D721Med (cell line): ENCODE results near the gene SNRPA.
"Not testable (repeated sequence)": the region's sequence is repeated elsewhere in the genome, so short reads cannot be mapped to it uniquely, and the experiment has no call there.

ENCODE experiments used
- DNase-seq: peaks from one replicate; pipeline ENCODE4 v3.0.0; 2011; ENCODE audit warnings: low spot score; ENCODE audit not compliant: insufficient read length
- FAIRE-seq: peaks from 2 replicates; lab custom pipeline; 2011; peaks lifted over from hg19 to GRCh38; lab: Jason Lieb, UNC
- CTCF ChIP-seq: IDR thresholded peaks from 2 replicates; pipeline ENCODE4 v1.5.1; 2012; ENCODE audit warnings: mild to moderate bottlenecking, control low read depth; ENCODE audit not compliant: insufficient read depth; ENCODE audit errors: missing control alignments

The SNRPA gene

GRCh38 chr19:40808497-40808896 is 57.5 kb downstream of the SNRPA start:
- no peak for DNase-seq
- FAIRE-seq: no peak
- TF ChIP-seq CTCF: no peak

- FAIRE-seq (no peak), DNase-seq (no peak)
- TF ChIP-seq CTCF: no peak
These were observed 58.5 kb downstream of the SNRPA start for GRCh38 chr19:40809358-40810086.

GRCh38 chr19:40810160-40810559 is 59.2 kb downstream of the SNRPA start:
- no peak for FAIRE-seq
- TF ChIP-seq CTCF: no peak
- DNase-seq: no peak

- DNase-seq, FAIRE-seq: not testable (repeated sequence)
These were observed 59.8 kb downstream of the SNRPA start for GRCh38 chr19:40810649-40811408.

GRCh38 chr19:40811478-40812341 is 60.7 kb downstream of the SNRPA start:
- DNase-seq: no peak
- no peak for TF ChIP-seq CTCF
- no peak for FAIRE-seq

- not testable (repeated sequence) for FAIRE-seq, DNase-seq
These were observed 61.6 kb downstream of the SNRPA start for GRCh38 chr19:40812571-40812970.

- DNase-seq (no peak), FAIRE-seq (no peak)
- no peak for TF ChIP-seq CTCF
These were observed 62.2 kb downstream of the SNRPA start for GRCh38 chr19:40813182-40813581.
